Placental pericyte (primary cell): Measurements from ENCODE around the gene BOLA1. TPM values are rescaled to one million over a fixed set of nuclear protein-coding genes. Genes with fewer than 3 reads are reported as not detected.

ENCODE experiments used
- total RNA-seq: library from RNA; depleted of rRNA; stranded (reverse); fragments of >200 nt; gene quantifications from 2 replicates; pipeline ENCODE4 v1.2.3, GENCODE V29; 2012

Gene BOLA1
- total RNA-seq: 4.2 and 6.6 TPM in 2 replicates

GRCh38 chr1:149899460-149900284, at the start of gene BOLA1:
TSS of gene BOLA1 (plus strand) at chr1:149899568. CDS start at chr1:149900060, 492 bp downstream.

GRCh38 chr1:149917571-149918144, 18.3 kb downstream of the BOLA1 start, which contains the start of gene SV2A:
TSS of gene SV2A (minus strand) at chr1:149917844. CDS start at chr1:149913840, 4,004 bp downstream.

GRCh38 chr1:149927563-149928400, 28.4 kb downstream of the BOLA1 start, which contains the start of gene SF3B4:
TSS of gene SF3B4 (minus strand) at chr1:149927803. CDS start at chr1:149927759, 44 bp downstream.

GRCh38 chr1:149936170-149936991, 37.0 kb downstream of the BOLA1 start, which contains the start of gene MTMR11:
TSS of gene MTMR11 (minus strand) at chr1:149936879. CDS start at chr1:149936647, 232 bp downstream.

Other genes starting within 250 kb of the BOLA1 start
- not detected in 2 replicates for gene FCGR1A, start 116.9 kb upstream of the BOLA1 start, total RNA-seq
- 7.9 and 33.5 TPM in 2 replicates for gene SV2A, start 18.3 kb downstream of the BOLA1 start, total RNA-seq
- gene SF3B4, start 28.2 kb downstream of the BOLA1 start, total RNA-seq: 15.1 and 21.0 TPM in 2 replicates
- 2.6 and 8.3 TPM in 2 replicates for gene MTMR11, start 37.3 kb downstream of the BOLA1 start, total RNA-seq
- gene OTUD7B, start 111.2 kb downstream of the BOLA1 start, total RNA-seq: 20.1 and 23.5 TPM in 2 replicates
- 19.0 and 50.8 TPM in 2 replicates for gene VPS45, start 168.2 kb downstream of the BOLA1 start, total RNA-seq